ENCODE measurements around the gene PITPNC1.

DNA sequence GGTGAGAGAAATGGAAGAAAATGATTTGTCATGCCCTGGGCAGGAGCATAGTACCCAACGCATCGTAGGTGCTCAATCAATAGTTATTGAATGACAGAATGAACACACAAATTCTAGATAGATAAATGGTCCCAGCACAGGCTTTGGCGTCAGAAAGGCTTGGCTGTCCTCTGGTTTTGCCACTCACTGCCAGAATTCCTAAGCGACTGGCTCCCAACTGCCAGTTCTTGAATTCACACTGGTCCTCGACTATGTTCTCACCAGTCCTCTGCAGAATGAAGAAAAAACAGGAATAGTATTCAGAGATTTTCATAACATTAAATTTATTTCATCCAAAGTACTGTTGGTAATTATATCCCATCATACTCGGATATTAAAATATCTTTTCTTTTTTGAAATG is 177.6 kb downstream of the PITPNC1 start:
- TF ChIP-seq POLR2AphosphoS5 (IDR thresholded peaks at IDR 0.05), result no peak
- TF ChIP-seq, protein P1, sequence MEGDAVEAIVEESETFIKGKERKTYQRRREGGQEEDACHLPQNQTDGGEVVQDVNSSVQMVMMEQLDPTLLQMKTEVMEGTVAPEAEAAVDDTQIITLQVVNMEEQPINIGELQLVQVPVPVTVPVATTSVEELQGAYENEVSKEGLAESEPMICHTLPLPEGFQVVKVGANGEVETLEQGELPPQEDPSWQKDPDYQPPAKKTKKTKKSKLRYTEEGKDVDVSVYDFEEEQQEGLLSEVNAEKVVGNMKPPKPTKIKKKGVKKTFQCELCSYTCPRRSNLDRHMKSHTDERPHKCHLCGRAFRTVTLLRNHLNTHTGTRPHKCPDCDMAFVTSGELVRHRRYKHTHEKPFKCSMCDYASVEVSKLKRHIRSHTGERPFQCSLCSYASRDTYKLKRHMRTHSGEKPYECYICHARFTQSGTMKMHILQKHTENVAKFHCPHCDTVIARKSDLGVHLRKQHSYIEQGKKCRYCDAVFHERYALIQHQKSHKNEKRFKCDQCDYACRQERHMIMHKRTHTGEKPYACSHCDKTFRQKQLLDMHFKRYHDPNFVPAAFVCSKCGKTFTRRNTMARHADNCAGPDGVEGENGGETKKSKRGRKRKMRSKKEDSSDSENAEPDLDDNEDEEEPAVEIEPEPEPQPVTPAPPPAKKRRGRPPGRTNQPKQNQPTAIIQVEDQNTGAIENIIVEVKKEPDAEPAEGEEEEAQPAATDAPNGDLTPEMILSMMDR (IDR thresholded peaks at IDR 0.05), result no peak

Data from breast epithelium (tissue), 3 donors.